H7 (cell line): ENCODE data around the gene CDCA5. TPM values are rescaled to one million over a fixed set of nuclear protein-coding genes. Genes with fewer than 3 reads are reported as not detected.
A peak's percentile ranks its signal among the peaks of the same experiment; 100 is the strongest.

Experiments
- DNase-seq: peaks from one replicate; pipeline ENCODE4 v3.0.0; 2012
- H3K27me3 ChIP-seq: 2 replicates; pipeline ENCODE4 v1.6.0; 2011; ENCODE audit warnings: mild to moderate bottlenecking, low read length; ENCODE audit not compliant: control insufficient read depth, insufficient read depth
- H3K36me3 ChIP-seq: replicated peaks from 2 replicates; pipeline ENCODE4 v1.5.1; 2011; ENCODE audit warnings: low read length; ENCODE audit not compliant: control insufficient read depth, insufficient read depth
- H3K4me3 ChIP-seq: 2 replicates; pipeline ENCODE4 v1.5.1; 2011; ENCODE audit warnings: low read depth, mild to moderate bottlenecking, control low read depth, low read length, moderate library complexity; ENCODE audit not compliant: insufficient read depth
- total RNA-seq: library from RNA; depleted of rRNA; stranded (reverse); fragments of >200 nt; shearing (Covaris generic); gene quantifications from 2 replicates; pipeline ENCODE4 v1.2.3, GENCODE V29; 2014

Gene CDCA5
- total RNA-seq, 1 experiment from 2014 or later: 83.8 TPM

- DNase-seq: no peak
- Histone ChIP-seq H3K4me3 (no peak overlapping the region), H3K27me3 (no peaks in the 10 kb centered on the region), H3K36me3 (peaks cover 5% of the 10 kb centered on the region)
Measured at GRCh38 chr11:65113839-65114238, 30.0 kb upstream of the CDCA5 start.

- no peaks in the 10 kb centered on the region for H3K27me3 ChIP-seq
- H3K36me3 ChIP-seq: peaks cover 3% of the 10 kb centered on the region
- DNase-seq: no peak
- peak overlapping the region; percentile 87 for H3K4me3 ChIP-seq
Measured at GRCh38 chr11:65113361-65113756, 29.5 kb upstream of the CDCA5 start.

- Histone ChIP-seq H3K27me3 (no peaks in the 10 kb centered on the region), H3K4me3 (peak overlapping the region; percentile 87), H3K36me3 (peaks cover 3% of the 10 kb centered on the region)
- DNase-seq: peak; percentile 93
Measured at GRCh38 chr11:65112546-65113360, 28.9 kb upstream of the CDCA5 start.

GRCh38 chr11:65111744-65112545, 28.1 kb upstream of the CDCA5 start, which contains the start of gene TM7SF2:
TM7SF2 (plus strand) TSS chr11:65111872; CDS start chr11:65112016, 144 bp downstream.
- Histone ChIP-seq H3K27me3 (no peaks in the 10 kb centered on the region), H3K36me3 (peaks cover 3% of the 10 kb centered on the region), H3K4me3 (peak within 1 kb of the TSS; percentile 87)
- DNase-seq: peak; percentile 99

- Histone ChIP-seq H3K4me3 (no peak overlapping the region), H3K27me3 (no peaks in the 10 kb centered on the region), H3K36me3 (peaks cover 3% of the 10 kb centered on the region)
- DNase-seq: no peak
Measured at GRCh38 chr11:65111159-65111743, 27.4 kb upstream of the CDCA5 start.

- H3K27me3 ChIP-seq: no peaks in the 10 kb centered on the region
Measured at GRCh38 chr11:65110354-65110861, 26.6 kb upstream of the CDCA5 start.

GRCh38 chr11:65109231-65110198, 25.7 kb upstream of the CDCA5 start:
- no peaks in the 10 kb centered on the region; the same call in none of the 2 replicates for H3K36me3 ChIP-seq
- no peak overlapping the region for H3K4me3 ChIP-seq
- DNase-seq: peak; percentile 51
- no peaks in the 10 kb centered on the region for H3K27me3 ChIP-seq

More at GRCh38 chr11:65110354-65110861, 26.6 kb upstream of the CDCA5 start:
- Histone ChIP-seq H3K36me3 (no peaks in the 10 kb centered on the region; the same call in none of the 2 replicates), H3K4me3 (no peak overlapping the region)
- DNase-seq: peak; percentile 97

GRCh38 chr11:65108469-65109123, 24.8 kb upstream of the CDCA5 start:
- DNase-seq: no peak
- no peak overlapping the region for H3K4me3 ChIP-seq
- H3K36me3 ChIP-seq: no peaks in the 10 kb centered on the region; the same call in none of the 2 replicates
- H3K27me3 ChIP-seq: no peaks in the 10 kb centered on the region

GRCh38 chr11:65107751-65108468, 24.1 kb upstream of the CDCA5 start:
- no peak overlapping the region for H3K4me3 ChIP-seq
- DNase-seq: peak; percentile 55

GRCh38 chr11:65107078-65107477, 23.2 kb upstream of the CDCA5 start:
- no peak for DNase-seq
- no peak overlapping the region for H3K4me3 ChIP-seq
- peaks cover 3% of the 10 kb centered on the region for H3K36me3 ChIP-seq
- H3K27me3 ChIP-seq: no peaks in the 10 kb centered on the region

More at GRCh38 chr11:65107751-65108468, 24.1 kb upstream of the CDCA5 start:
- Histone ChIP-seq H3K27me3 (no peaks in the 10 kb centered on the region), H3K36me3 (no peaks in the 10 kb centered on the region; the same call in none of the 2 replicates)

GRCh38 chr11:65104628-65105027, 20.8 kb upstream of the CDCA5 start:
- H3K27me3 ChIP-seq: no peaks in the 10 kb centered on the region
- H3K36me3 ChIP-seq: peaks cover 3% of the 10 kb centered on the region
- no peak overlapping the region for H3K4me3 ChIP-seq
- no peak for DNase-seq

GRCh38 chr11:65103476-65103875, 19.6 kb upstream of the CDCA5 start:
- no peak overlapping the region for H3K4me3 ChIP-seq
- peaks cover 3% of the 10 kb centered on the region; the same call in 1 of the 2 replicates for H3K36me3 ChIP-seq
- no peaks in the 10 kb centered on the region for H3K27me3 ChIP-seq
- no peak for DNase-seq
